Osteoblast (primary cell): ENCODE results near the gene PTGER3. TPM values are rescaled to one million over a fixed set of nuclear protein-coding genes. Genes with fewer than 3 reads are reported as not detected.

Experiments
- DNase-seq: peaks from one replicate; pipeline ENCODE4 v3.0.0; 2011; ENCODE audit warnings: low spot score, mixed read lengths; ENCODE audit not compliant: insufficient read length; ENCODE audit errors: missing footprints
- H2AFZ ChIP-seq: 2 replicates; pipeline ENCODE4 v1.6.0; 2011; ENCODE audit warnings: mild to moderate bottlenecking, low read length
- H3K27ac ChIP-seq: 2 replicates; pipeline ENCODE4 v1.5.1; 2011; ENCODE audit warnings: mild to moderate bottlenecking, low read depth, low read length, moderate library complexity
- H3K27me3 ChIP-seq: 2 replicates; pipeline ENCODE4 v1.6.0; 2012; ENCODE audit warnings: mild to moderate bottlenecking, control low read depth, inconsistent platforms, low read length, moderate library complexity; ENCODE audit not compliant: insufficient read depth
- H3K36me3 ChIP-seq: 2 replicates; pipeline ENCODE4 v1.5.1; 2011; ENCODE audit warnings: mild to moderate bottlenecking, low read length, control low read depth, moderate library complexity; ENCODE audit not compliant: insufficient read depth
- H3K4me1 ChIP-seq: 2 replicates; pipeline ENCODE4 v1.5.1; 2011; ENCODE audit warnings: mild to moderate bottlenecking, low read length, control low read depth, moderate library complexity; ENCODE audit not compliant: insufficient read depth
- H3K4me2 ChIP-seq: 2 replicates; pipeline ENCODE4 v1.6.0; 2011; ENCODE audit warnings: mild to moderate bottlenecking, low read length; ENCODE audit not compliant: insufficient read depth
- H3K4me3 ChIP-seq: fragments of 200-600 bp; sonication (generic); 3 replicates; pipeline ENCODE4 v1.5.1; 2012; ENCODE audit warnings: mild to moderate bottlenecking, low read length, inconsistent platforms; ENCODE audit not compliant: insufficient read depth
- H3K79me2 ChIP-seq: 2 replicates; pipeline ENCODE4 v1.6.0; 2012; ENCODE audit warnings: mild to moderate bottlenecking, low read length, control low read depth, inconsistent platforms; ENCODE audit not compliant: insufficient read depth
- H3K9me3 ChIP-seq: 2 replicates; pipeline ENCODE4 v1.5.1; 2011; ENCODE audit warnings: low read depth, low read length, control low read depth
- H4K20me1 ChIP-seq: 2 replicates; pipeline ENCODE4 v1.6.0; 2012; ENCODE audit warnings: mild to moderate bottlenecking, low read length, control low read depth; ENCODE audit not compliant: insufficient read depth
- total RNA-seq: library from RNA; depleted of rRNA; stranded (reverse); fragments of >200 nt; gene quantifications from 2 replicates; pipeline ENCODE4 v1.2.3, GENCODE V29; 2012
- TF ChIP-seq, protein P1 (sequence below): IDR thresholded peaks from 2 replicates; pipeline ENCODE4 v1.5.1; 2011; ENCODE audit warnings: mild to moderate bottlenecking, low read depth, low read length, moderate library complexity; ENCODE audit errors: extremely low read depth

Gene PTGER3
- total RNA-seq, 1 donor: not detected

DNA sequence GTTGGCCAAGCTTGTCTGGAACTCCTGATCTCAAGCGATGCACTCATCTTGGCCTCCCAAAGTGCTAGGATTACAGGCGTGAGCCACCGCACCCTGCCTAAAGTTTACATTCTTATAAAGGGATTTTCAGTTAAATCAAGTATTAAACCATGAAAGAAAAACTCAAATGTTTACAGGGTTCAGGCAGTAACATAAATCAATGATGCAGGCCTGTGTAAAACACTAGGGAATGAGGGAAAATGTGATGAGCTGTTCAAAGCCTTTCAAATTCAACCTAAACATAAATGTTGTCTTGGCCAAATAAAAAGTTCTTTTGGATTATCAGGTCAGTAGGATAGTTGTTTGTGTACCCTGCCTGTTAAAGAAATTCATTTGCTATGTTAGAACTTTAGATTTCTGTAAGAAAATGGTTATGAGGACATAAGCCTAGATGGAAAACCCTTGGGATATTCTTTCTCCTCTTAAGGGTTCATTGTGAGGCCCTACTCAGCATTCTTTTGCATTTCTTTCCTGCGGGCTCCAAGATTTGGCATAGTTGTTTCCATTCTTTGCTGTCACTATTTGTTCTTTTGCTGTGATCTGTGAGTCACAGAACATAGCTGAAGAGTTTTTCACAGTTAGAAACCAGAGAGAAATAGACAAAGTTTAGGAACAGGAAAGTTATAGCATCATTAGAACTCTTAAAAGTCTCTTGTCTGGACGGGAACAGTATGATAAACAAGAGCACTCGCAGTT lies 42.1 kb upstream of the PTGER3 start:
- TF ChIP-seq, protein P1, sequence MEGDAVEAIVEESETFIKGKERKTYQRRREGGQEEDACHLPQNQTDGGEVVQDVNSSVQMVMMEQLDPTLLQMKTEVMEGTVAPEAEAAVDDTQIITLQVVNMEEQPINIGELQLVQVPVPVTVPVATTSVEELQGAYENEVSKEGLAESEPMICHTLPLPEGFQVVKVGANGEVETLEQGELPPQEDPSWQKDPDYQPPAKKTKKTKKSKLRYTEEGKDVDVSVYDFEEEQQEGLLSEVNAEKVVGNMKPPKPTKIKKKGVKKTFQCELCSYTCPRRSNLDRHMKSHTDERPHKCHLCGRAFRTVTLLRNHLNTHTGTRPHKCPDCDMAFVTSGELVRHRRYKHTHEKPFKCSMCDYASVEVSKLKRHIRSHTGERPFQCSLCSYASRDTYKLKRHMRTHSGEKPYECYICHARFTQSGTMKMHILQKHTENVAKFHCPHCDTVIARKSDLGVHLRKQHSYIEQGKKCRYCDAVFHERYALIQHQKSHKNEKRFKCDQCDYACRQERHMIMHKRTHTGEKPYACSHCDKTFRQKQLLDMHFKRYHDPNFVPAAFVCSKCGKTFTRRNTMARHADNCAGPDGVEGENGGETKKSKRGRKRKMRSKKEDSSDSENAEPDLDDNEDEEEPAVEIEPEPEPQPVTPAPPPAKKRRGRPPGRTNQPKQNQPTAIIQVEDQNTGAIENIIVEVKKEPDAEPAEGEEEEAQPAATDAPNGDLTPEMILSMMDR: no peak
- H3K36me3 ChIP-seq: no peaks in the 10 kb centered on the region
- H3K79me2 ChIP-seq: no peaks in the 10 kb centered on the region
- DNase-seq: peak; percentile 66
- H3K4me2 ChIP-seq: peak overlapping the region; percentile 50
- no peak overlapping the region for H3K4me3 ChIP-seq
- H3K27me3 ChIP-seq: no peaks in the 10 kb centered on the region
- H4K20me1 ChIP-seq: no peaks in the 10 kb centered on the region
- H3K9me3 ChIP-seq: no peaks in the 10 kb centered on the region
- H3K27ac ChIP-seq: peak overlapping the region; percentile 27
- H3K4me1 ChIP-seq: peaks cover 16% of the 10 kb centered on the region
- peak overlapping the region; percentile 67 for H2AFZ ChIP-seq

DNA sequence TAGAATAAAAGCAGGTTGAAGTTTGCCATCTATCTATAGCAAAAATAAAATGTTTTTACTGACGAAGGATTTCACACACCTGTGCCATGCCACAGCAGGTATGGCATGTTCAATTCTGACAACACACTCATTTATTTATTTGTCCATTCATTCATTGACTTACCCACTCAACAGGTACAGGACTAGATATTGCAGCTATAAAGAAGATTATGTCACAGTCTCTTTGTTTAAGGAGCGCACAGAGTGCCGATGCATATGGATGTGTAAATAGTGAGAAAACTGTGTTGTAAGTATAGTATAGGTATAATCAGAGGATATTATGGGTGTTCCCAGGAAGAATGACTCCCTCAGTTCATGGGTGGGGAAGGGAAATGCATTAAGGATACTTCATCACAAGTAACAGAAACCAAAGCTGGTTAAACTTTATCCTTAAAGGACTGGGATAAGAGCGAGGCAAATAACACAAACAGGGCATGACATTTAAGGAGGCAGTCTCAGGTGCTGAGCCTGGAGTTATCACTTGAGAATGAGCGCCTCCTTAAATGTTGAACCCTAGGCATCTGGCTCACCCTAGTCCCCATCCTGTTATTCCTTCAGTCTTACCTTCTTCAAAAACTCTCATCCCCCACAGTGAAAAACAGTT lies 41.1 kb upstream of the PTGER3 start:
- no peaks in the 10 kb centered on the region for H4K20me1 ChIP-seq
- no peak for DNase-seq
- no peaks in the 10 kb centered on the region for H3K9me3 ChIP-seq
- no peak overlapping the region for H3K27ac ChIP-seq
- no peaks in the 10 kb centered on the region for H3K36me3 ChIP-seq
- H2AFZ ChIP-seq: no peak overlapping the region
- no peak overlapping the region for H3K4me3 ChIP-seq
- TF ChIP-seq, protein P1: no peak
- no peaks in the 10 kb centered on the region for H3K27me3 ChIP-seq
- no peak overlapping the region for H3K4me2 ChIP-seq
- no peaks in the 10 kb centered on the region for H3K79me2 ChIP-seq
- H3K4me1 ChIP-seq: peaks cover 16% of the 10 kb centered on the region

DNA sequence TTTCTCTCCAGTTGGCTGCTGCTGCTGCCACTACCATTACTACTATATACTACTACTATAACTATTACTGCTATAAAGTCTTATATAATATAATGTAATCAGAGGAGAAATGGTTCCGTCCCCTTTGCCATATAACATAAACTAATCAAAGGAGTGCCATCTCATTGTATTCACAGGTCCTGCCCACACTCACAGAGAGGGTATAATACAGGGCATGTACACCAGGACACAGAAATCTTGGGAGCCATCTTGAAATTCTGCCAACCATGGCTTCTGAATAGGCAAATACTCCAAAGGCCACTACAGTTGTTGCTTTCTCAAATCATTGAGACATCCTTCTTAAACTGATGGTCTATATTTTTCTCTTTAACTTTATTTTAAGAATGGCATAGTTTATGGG lies 40.1 kb upstream of the PTGER3 start:
- TF ChIP-seq, protein P1: no peak
- H3K4me3 ChIP-seq: no peak overlapping the region
- peaks cover 16% of the 10 kb centered on the region for H3K4me1 ChIP-seq
- no peaks in the 10 kb centered on the region for H3K79me2 ChIP-seq
- no peak overlapping the region for H3K27ac ChIP-seq
- no peaks in the 10 kb centered on the region for H3K27me3 ChIP-seq
- H3K36me3 ChIP-seq: no peaks in the 10 kb centered on the region
- H2AFZ ChIP-seq: no peak overlapping the region
- no peaks in the 10 kb centered on the region for H3K9me3 ChIP-seq
- no peaks in the 10 kb centered on the region for H4K20me1 ChIP-seq
- no peak for DNase-seq
- no peak overlapping the region for H3K4me2 ChIP-seq

DNA sequence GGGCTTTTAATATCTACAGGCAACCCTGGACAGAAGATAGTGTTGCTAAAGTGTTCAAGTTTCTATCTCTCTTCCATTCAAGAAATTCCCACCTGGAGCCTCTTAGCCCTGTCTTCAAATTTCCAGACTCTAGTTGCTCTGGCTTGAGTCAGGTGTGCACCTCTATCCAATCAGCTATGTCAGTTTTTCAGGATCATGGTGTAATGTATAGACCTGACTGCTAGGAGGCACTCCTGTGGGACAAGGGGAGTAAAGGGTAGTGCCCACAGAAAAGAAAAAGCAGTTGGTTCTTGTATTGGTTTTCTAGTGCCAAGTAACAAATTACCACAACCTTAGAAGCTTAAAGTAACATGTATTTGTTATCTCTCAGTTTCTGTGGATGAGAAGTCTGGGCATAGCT lies 39.4 kb upstream of the PTGER3 start:
- Histone ChIP-seq H3K36me3 (no peaks in the 10 kb centered on the region), H3K4me2 (no peak overlapping the region), H3K79me2 (no peaks in the 10 kb centered on the region), H3K9me3 (no peaks in the 10 kb centered on the region), H2AFZ (no peak overlapping the region), H3K27me3 (no peaks in the 10 kb centered on the region), H3K4me3 (no peak overlapping the region), H4K20me1 (no peaks in the 10 kb centered on the region), H3K4me1 (peaks cover 16% of the 10 kb centered on the region), H3K27ac (no peak overlapping the region)
- DNase-seq: no peak
- TF ChIP-seq, protein P1: no peak
